Hepatic stellate cell (primary cell): ENCODE data around the gene ERCC2.

ENCODE experiments used
- DNase-seq: peaks from one replicate; pipeline ENCODE4 v3.0.0; 2011; ENCODE audit warnings: low spot score

ERCC2 gene

GRCh38 chr19:45401815-45402214, 31.4 kb upstream of the ERCC2 start:
- no peak for DNase-seq

- DNase-seq = no peak
These were observed 29.8 kb upstream of the ERCC2 start for GRCh38 chr19:45400192-45400591.

- DNase-seq = no peak
These were observed 25.6 kb upstream of the ERCC2 start for GRCh38 chr19:45395821-45396617.

GRCh38 chr19:45391871-45392665, 21.7 kb upstream of the ERCC2 start:
- DNase-seq = no peak

GRCh38 chr19:45391346-45391745, 21.0 kb upstream of the ERCC2 start:
- DNase-seq = no peak

- no peak for DNase-seq
These were observed 15.2 kb upstream of the ERCC2 start for GRCh38 chr19:45385392-45386221.

- no peak for DNase-seq
These were observed 12.1 kb upstream of the ERCC2 start for GRCh38 chr19:45382426-45382825.

GRCh38 chr19:45380107-45380506, 9.7 kb upstream of the ERCC2 start:
- no peak for DNase-seq

GRCh38 chr19:45376045-45376724, 5.8 kb upstream of the ERCC2 start:
- peak; percentile 84 for DNase-seq

- no peak for DNase-seq
These were observed 1.5 kb downstream of the ERCC2 start for GRCh38 chr19:45368737-45369340.

- DNase-seq = no peak
These were observed 2.2 kb downstream of the ERCC2 start for GRCh38 chr19:45368127-45368526.

GRCh38 chr19:45364696-45365095, 5.7 kb downstream of the ERCC2 start:
- no peak for DNase-seq

- DNase-seq = no peak
These were observed 6.4 kb downstream of the ERCC2 start for GRCh38 chr19:45363861-45364459.

GRCh38 chr19:45362291-45362690, 8.1 kb downstream of the ERCC2 start:
- no peak for DNase-seq

- no peak for DNase-seq
These were observed 8.8 kb downstream of the ERCC2 start for GRCh38 chr19:45361608-45362007.

GRCh38 chr19:45358213-45358792, 12.1 kb downstream of the ERCC2 start:
- DNase-seq = no peak

GRCh38 chr19:45357445-45357783, 13.0 kb downstream of the ERCC2 start:
- DNase-seq = no peak

GRCh38 chr19:45356760-45357444, 13.5 kb downstream of the ERCC2 start:
- no peak for DNase-seq

GRCh38 chr19:45355910-45356309, 14.5 kb downstream of the ERCC2 start:
- DNase-seq = no peak

GRCh38 chr19:45355402-45355801, 15.0 kb downstream of the ERCC2 start:
- no peak for DNase-seq
